GM18951 (cell line): ENCODE data around the gene RAPGEF6.

Experiments
- POLR2A ChIP-seq: IDR thresholded peaks from 4 replicates; pipeline ENCODE4 v1.6.1; 2011; ENCODE audit warnings: mild to moderate bottlenecking; ENCODE audit not compliant: insufficient read length, insufficient read depth; ENCODE audit errors: extremely low read depth
- in situ Hi-C: fragments of 300-500 bp; cut with MboI; formaldehyde crosslinking; loops from one replicate; pipeline ENCODE4 v1.12.0; 2022; ENCODE audit warnings: low sequenced_read_pairs, mixed read lengths, inconsistent platforms; ENCODE audit not compliant: unreplicated experiment

RAPGEF6 gene

GRCh38 chr5:131608597-131608996 is 26.4 kb downstream of the RAPGEF6 start:
- in situ Hi-C loops, result no loop called here
- no peak for TF ChIP-seq POLR2A

DNA sequence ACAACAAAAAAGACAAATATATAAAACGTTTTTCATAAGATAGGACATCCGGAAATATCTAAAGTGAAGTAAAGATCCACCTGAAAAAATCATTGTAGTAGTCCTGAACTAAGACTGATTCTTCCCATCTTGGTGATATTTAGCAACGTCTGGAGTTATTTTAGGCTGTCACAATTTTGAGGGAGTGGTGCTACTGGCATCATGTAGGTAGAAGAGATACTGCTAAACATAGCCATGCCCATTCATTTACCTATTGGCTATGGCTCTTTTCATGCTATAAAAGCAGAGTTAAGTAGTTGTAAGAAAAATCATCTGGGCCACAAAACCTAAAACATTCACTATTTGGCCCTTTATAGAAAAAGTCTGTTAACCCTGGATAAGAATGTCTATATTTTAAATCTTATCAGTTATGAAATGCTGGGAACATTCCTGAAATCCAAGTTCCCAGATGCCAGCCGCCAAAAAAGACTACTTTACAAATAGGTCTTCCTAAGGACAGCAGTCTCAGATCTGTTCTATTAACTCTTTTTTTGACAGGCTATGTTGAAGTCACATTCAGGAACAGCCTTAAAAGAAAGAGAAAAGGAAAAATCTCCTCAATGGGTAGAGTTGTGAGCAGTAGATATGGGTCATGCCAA is 27.0 kb downstream of the RAPGEF6 start:
- no peak for TF ChIP-seq POLR2A
- in situ Hi-C loops, result no loop called here

GRCh38 chr5:131607418-131607817 is 27.6 kb downstream of the RAPGEF6 start:
- in situ Hi-C loops, result no loop called here
- TF ChIP-seq POLR2A, result no peak

GRCh38 chr5:131605086-131605485 is 29.9 kb downstream of the RAPGEF6 start:
- in situ Hi-C loops, result no loop called here
- TF ChIP-seq POLR2A, result no peak

DNA sequence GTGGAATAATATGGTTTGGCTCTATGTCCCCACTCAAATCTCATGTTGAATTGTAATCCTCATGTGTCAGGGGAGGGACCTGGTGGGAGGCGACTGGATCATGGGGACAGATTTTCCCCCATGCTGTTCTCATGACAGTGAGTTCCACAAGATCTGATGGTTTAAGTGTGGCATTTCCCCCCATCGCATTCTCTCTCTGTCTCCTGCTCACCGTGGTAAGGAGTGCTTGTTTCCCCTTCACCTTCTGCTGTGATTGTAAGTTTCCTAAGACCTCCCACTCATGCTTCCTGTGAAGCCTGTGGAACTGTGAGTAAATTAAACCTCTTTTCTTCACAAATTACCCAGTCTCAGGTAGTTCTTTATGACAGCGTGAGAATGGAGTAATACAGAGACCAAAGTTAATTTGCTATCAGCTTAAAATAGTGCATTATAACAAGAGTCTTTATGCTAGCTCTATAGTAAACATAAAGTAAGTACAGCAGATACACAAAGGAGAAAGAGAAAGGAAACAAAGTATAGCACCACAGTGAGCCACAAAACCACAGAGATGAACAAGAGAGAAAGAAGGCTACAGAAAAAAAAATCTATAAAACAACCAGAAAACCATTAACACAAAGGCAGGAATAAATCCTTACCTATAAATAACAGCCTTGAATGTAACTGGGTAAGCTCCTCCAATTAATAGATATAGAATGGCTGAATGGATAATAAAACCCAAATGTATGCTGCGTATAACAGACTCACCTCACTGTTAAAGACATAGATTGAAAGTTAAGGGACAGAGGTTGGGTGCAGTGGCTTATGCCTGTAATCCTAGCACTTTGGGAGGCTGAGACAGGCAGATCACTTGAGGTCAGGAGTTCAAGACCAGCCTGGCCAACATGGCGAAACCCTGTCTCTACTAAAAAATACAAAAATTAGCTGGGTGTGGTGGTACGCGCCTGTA is 39.7 kb downstream of the RAPGEF6 start:
- no peak for TF ChIP-seq POLR2A

DNA sequence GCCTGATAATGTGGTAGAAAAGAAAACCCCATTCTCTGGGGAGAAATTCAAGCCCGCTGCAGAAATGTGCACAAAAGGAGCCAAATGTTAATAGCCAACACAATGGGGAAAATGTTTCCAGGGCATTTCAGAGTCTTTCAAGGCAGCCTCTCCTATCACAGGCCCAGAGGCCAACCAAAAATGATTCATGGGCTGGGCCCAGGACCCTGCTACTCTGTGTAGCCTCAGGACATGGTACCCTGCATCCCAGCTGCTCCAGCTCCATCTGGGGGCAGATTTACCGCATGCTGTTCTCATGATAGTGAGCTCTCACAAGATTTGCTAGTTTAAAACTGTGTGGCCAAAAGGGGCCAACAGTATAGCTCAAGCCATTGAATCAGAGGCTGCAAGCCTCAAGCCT is 41.1 kb downstream of the RAPGEF6 start:
- no peak for TF ChIP-seq POLR2A
- in situ Hi-C loops, result loop anchor here (5.0 kb wide), 1 partner anchor 413 kb away; no protein-coding TSS in a partner anchor

More for the DNA sequence above, 39.7 kb downstream of the RAPGEF6 start:
- in situ Hi-C loops, result no loop called here

- in situ Hi-C loops, result loop anchor here (5.0 kb wide), 1 partner anchor 414 kb away; no protein-coding TSS in a partner anchor
Observed at GRCh38 chr5:131593436-131593835, 41.6 kb downstream of the RAPGEF6 start.

GRCh38 chr5:131589510-131590348 is 45.3 kb downstream of the RAPGEF6 start:
- in situ Hi-C loops, result loop anchor here (5.0 kb wide), 1 partner anchor 418 kb away; no protein-coding TSS in a partner anchor
- no peak for TF ChIP-seq POLR2A

GRCh38 chr5:131587541-131587940 is 47.5 kb downstream of the RAPGEF6 start:
- in situ Hi-C loops, result no loop called here
- no peak for TF ChIP-seq POLR2A

DNA sequence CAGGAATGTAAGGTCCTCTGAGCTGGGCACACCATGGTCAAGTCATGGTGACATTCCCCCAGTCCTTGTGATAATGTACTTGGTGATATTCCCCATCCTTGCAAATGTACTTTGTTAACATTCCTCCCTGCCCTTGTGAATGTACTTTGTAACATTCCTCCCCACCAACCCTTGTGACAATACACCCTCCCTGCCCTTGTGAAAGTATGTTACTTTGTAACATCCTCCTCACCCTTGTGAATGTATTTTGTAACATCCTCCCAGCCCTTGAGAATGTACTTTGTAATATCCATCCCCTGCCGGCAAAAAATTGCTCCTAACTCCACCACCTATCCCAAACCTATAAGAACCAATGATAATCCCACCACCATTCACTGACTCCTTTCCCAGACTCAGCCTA is 53.3 kb downstream of the RAPGEF6 start:
- TF ChIP-seq POLR2A, result no peak
- in situ Hi-C loops, result no loop called here

DNA sequence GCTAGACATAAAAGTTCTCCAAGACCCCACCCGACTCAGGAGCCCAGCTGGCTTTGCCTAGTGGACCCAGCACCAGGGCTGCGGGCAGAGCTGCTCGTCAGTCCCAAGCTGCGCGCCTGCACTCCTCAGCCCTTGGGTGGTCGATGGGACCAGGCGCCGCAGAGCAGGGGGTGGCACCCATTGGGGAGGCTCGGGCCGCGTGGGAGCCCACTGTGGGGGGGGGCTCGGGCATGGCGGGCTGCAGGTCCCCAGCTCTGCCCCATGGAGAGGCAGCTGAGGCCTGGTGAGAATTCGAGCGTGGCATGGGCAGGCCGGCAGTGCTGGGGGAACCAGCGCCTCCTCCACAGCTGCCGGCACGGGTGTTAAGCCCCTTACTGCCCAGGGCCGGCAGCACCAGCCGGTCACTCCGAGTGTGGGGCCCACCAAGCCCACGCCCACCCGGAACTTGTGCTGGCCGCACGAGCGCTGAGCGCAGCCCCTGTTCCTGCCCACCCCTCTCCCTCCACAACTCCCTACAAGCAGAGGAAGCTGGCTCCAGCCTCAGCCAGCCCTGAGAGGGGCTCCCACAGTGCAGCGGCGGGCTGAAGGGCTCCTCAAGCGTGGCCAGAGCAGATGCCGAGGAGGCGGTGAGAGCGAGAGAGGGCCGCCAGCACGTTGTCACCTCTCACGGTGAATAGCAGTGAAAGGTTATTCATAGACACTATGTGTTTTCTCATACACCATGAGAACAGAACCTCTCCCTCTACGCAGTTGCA is 54.9 kb downstream of the RAPGEF6 start:
- in situ Hi-C loops, result no loop called here
- no peak for TF ChIP-seq POLR2A

DNA sequence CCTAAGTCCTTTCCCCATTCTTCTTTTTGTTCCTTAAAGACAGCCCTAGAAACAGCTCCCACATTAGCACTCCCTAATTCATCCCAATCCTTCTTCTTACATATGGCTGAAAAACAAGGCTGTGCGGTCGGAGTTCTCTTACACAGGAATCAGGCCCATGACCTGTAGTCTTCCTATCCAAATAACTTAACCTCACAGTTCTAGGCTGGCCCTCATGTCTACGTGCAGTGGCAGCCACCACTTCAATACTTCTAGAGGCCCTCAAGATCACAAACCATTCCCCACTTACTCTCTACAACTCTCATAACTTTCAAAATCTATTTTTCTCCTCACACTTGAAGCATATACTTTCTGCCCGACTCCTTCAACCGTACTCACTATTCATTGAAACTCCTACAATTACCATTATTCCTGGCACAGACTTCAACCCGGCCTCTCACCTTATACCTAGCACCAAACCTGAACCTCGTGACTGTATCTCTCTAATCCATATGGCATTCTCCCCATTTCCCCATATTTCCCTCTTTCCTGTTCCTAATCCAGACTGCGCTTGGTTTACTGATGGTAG is 59.3 kb downstream of the RAPGEF6 start:
- in situ Hi-C loops, result no loop called here
- TF ChIP-seq POLR2A, result no peak
